ENCODE data around the gene HYAL3. TPM values are rescaled to one million over a fixed set of nuclear protein-coding genes. Genes with fewer than 3 reads are reported as not detected.
A peak's percentile ranks its signal among the peaks of the same experiment; 100 is the strongest.
"Not testable (repeated sequence)": the region's sequence is repeated elsewhere in the genome, so short reads cannot be mapped to it uniquely, and the experiment has no call there.

Gene HYAL3
- total RNA-seq, 1 donor from 2014 or later: not detected

- H3K27ac ChIP-seq: peak overlapping the region; percentile 97 to 99
- H3K4me1 ChIP-seq: peaks cover 33 to 60% of the 10 kb centered on the region in 2 donors
These were observed 35.5 kb downstream of the HYAL3 start for GRCh38 chr3:50263478-50264382.

DNA sequence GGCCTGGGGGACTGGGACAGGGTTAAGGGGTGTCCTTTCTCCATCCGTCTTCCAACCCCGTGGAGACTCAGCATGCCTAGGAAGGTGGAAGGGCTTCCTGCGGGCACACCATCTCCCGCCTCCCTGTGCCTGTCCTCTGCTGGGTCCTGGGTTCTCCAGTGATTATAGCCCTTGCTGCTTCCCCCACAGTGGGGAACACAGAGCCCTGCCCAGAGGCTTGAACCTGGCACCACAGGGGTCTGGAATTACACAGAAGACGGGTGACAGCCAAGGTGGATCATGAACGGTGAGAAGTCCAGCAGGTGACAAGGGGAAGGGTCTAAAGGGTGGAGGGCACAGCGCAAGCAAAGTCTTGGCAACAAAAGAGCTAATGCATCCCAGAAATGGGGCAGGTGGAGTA is 36.4 kb downstream of the HYAL3 start:
- intact Hi-C loops (cut with DNase I): no loop called here
- Histone ChIP-seq H3K27me3 (no peaks in the 10 kb centered on the region), H3K9me3 (no peaks in the 10 kb centered on the region), H3K36me3 (peaks cover 10 to 12% of the 10 kb centered on the region in 2 donors), H3K27ac (peak overlapping the region; percentile 97 to 99), H3K4me3 (no peak overlapping the region), H3K4me1 (peaks cover 33 to 56% of the 10 kb centered on the region in 2 donors)
- TF ChIP-seq, protein P1, sequence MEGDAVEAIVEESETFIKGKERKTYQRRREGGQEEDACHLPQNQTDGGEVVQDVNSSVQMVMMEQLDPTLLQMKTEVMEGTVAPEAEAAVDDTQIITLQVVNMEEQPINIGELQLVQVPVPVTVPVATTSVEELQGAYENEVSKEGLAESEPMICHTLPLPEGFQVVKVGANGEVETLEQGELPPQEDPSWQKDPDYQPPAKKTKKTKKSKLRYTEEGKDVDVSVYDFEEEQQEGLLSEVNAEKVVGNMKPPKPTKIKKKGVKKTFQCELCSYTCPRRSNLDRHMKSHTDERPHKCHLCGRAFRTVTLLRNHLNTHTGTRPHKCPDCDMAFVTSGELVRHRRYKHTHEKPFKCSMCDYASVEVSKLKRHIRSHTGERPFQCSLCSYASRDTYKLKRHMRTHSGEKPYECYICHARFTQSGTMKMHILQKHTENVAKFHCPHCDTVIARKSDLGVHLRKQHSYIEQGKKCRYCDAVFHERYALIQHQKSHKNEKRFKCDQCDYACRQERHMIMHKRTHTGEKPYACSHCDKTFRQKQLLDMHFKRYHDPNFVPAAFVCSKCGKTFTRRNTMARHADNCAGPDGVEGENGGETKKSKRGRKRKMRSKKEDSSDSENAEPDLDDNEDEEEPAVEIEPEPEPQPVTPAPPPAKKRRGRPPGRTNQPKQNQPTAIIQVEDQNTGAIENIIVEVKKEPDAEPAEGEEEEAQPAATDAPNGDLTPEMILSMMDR (IDR thresholded peaks at IDR 0.05): no peak
- no peak for DNase-seq (ENCODE audit: low spot score in 2 of 2)

More at GRCh38 chr3:50263478-50264382, 35.5 kb downstream of the HYAL3 start:
- H3K9me3 ChIP-seq: no peaks in the 10 kb centered on the region
- intact Hi-C loops (cut with DNase I): loop anchor here (2.0 kb wide), 2 partner anchors 25 to 35 kb away; partner anchors contain the start of genes HYAL3 and NAA80
- TF ChIP-seq, protein P1 (IDR thresholded peaks at IDR 0.05): no peak
- DNase-seq (ENCODE audit: low spot score in 2 of 2): no peak
- no peaks in the 10 kb centered on the region for H3K27me3 ChIP-seq
- peaks cover under 1 to 2% of the 10 kb centered on the region in 2 donors for H3K36me3 ChIP-seq
- H3K4me3 ChIP-seq: peak overlapping the region in 1 of 2 donors; percentile 3

GRCh38 chr3:50262200-50262599 is 37.0 kb downstream of the HYAL3 start:
- H3K4me3 ChIP-seq; intact Hi-C loops (cut with DNase I); DNase-seq (ENCODE audit: low spot score in 2 of 2); H3K9me3 ChIP-seq; H3K27me3 ChIP-seq: not testable (repeated sequence)
- Histone ChIP-seq H3K4me1 (peaks cover 33 to 52% of the 10 kb centered on the region in 2 donors), H3K36me3 (peaks cover 16 to 18% of the 10 kb centered on the region in 2 donors), H3K27ac (peak overlapping the region; percentile 97 to 99)

DNA sequence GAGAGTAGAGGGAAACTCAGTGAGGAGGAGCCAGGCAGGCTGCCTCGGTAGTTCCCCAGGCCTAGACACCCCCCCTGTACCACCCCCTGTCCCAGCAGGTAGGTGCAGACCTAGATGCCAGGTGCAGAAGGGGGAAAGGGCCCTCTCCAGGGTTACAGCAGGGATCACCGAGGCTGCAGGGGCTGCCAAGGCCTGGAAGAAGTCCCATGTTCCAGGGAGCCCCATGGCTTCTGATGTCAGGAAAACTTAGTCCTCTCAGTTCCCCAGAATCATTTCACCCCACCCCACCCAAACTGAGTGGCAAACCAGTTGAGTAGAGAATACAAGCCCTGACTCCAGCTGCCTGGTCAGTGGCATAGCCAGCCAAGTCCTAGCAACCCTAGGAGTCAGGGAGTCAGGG is 37.7 kb downstream of the HYAL3 start:
- no peak for DNase-seq (ENCODE audit: low spot score in 2 of 2)
- Histone ChIP-seq H3K27me3 (no peaks in the 10 kb centered on the region), H3K36me3 (peaks cover 23 to 25% of the 10 kb centered on the region in 2 donors), H3K4me1 (peaks cover 28 to 45% of the 10 kb centered on the region in 2 donors), H3K27ac (peak overlapping the region; percentile 97 to 99), H3K4me3 (peak overlapping the region in 1 of 2 donors; percentile 70), H3K9me3 (no peaks in the 10 kb centered on the region)
- intact Hi-C loops (cut with DNase I): loop anchor here (2.0 kb wide), 1 partner anchor 67 kb away; the partner anchor contains the start of gene TUSC2
- TF ChIP-seq, protein P1 (IDR thresholded peaks at IDR 0.05): no peak

DNA sequence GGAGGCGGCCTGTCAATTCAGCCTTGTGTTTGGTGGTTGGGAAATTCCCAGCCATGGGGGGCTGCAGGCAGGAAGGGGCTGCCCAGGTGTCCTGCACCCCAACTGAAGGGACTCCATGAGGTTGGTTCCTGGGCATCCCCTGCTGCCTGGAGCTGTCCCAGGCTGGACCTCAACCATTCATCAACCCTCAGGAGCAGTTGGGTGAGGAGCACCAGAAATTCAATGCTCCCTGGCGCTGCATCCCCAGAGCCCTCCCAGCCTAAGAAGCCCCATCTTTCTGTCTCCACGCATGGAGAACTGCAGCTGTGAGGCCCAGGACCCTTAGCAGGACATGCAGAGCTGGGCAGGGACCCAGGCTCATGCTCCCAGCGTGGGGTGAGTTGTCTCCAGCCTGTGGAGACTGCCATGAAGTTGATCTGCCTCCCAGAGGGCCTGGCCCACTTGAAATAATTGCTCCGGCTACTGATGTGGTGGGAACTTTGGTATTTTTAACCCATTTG is 38.2 kb downstream of the HYAL3 start:
- Histone ChIP-seq H3K9me3 (no peaks in the 10 kb centered on the region), H3K27ac (peak overlapping the region; percentile 97 to 99), H3K4me1 (peaks cover 23 to 40% of the 10 kb centered on the region in 2 donors), H3K36me3 (peaks cover 28 to 30% of the 10 kb centered on the region in 2 donors), H3K4me3 (peak overlapping the region; percentile 55 to 70), H3K27me3 (no peaks in the 10 kb centered on the region)
- DNase-seq (ENCODE audit: low spot score in 2 of 2): no peak
- TF ChIP-seq, protein P1 (IDR thresholded peaks at IDR 0.05): no peak
- intact Hi-C loops (cut with DNase I): loop anchor here (1.0 to 2.0 kb wide), 2 partner anchors 12 to 68 kb away; partner anchors contain the start of gene TUSC2
